HG02884 (cell line): ENCODE results near the gene TTF2.
"Not testable (repeated sequence)": the region's sequence is repeated elsewhere in the genome, so short reads cannot be mapped to it uniquely, and the experiment has no call there.

Experiments used
- ATAC-seq: cut with Tn5 transposase; IDR thresholded peaks from one replicate; pipeline ENCODE4 v1.9.1; 2021; ENCODE audit warnings: mild to moderate bottlenecking, moderate library complexity; ENCODE audit not compliant: unreplicated experiment

TTF2 gene

DNA sequence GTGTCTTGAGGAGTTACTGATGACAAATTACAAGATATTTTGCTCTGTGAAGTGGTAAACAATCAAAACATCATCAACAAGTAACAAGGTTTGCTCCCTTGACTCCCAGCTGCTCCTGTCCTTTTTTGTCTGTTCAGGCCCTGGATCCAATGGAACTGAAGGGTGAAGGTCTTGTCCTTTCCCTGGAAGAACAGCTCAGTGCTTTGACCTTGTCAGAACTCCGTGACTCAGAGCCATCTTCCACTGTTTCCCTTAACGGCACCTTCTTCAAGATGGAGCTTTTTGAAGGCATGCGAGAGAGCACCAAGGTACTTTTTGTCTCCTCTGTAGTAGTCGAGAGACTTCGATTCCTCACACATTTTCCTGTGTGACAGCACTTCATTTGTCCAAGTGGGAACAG, 32.5 kb downstream of the TTF2 start:
- no peak for ATAC-seq

DNA sequence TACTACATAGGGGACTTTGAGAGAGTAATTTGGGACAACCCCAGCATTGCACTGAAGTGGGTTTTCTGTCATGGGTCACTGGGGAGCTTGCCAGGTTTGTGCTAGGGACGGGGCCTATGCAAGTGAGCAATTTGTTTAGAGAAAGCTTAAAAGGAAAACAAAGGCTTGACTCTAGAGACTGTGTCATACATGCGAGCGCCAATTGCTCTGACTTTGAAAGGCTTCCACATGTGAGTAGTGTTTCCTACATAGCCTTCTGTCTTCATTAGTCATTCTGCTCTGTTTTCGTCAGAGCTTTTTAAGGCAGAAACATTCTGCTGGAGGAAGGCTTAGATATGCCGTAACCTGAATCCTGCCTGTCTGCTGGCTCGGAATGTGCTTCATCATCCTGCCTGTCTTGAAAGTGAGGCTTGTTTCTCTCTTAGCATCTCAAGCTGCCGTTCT, 33.0 kb downstream of the TTF2 start:
- ATAC-seq = no peak

DNA sequence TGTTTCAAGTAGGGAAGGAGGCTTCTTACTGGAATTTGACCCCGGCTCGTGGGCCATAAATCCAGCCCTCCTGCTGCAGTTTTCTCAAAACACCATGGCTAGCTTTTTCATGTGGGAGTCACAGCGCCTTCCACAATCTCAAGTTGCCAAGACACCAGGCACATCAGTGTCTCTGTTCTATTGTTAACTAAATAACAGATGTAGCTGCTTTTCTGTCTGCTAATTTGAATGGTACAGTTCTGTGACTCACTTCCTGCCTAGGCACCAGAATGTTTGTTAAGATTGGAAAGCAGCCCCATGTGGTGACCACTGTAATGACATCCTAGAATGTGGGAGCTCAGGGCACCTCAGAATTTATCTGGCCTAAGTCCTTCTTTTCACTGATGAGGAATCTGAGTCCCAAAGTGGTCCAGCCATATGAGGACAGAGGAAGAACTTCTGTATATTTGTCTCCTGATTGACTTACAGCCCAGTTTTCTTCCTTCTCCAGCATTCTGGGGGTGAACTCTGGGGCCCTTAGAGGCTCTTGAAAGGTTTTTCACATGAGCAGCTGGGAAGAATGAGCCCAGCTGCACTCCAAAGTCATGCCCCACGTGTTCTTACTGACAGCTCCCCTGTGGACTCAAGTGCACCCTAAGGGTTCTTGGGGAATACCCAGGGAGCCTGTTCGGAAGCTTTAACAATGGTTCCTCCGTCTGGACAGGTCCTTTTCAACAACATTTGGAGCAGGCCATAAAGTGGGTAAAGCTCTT, 33.9 kb downstream of the TTF2 start:
- peak; percentile 87 for ATAC-seq

DNA sequence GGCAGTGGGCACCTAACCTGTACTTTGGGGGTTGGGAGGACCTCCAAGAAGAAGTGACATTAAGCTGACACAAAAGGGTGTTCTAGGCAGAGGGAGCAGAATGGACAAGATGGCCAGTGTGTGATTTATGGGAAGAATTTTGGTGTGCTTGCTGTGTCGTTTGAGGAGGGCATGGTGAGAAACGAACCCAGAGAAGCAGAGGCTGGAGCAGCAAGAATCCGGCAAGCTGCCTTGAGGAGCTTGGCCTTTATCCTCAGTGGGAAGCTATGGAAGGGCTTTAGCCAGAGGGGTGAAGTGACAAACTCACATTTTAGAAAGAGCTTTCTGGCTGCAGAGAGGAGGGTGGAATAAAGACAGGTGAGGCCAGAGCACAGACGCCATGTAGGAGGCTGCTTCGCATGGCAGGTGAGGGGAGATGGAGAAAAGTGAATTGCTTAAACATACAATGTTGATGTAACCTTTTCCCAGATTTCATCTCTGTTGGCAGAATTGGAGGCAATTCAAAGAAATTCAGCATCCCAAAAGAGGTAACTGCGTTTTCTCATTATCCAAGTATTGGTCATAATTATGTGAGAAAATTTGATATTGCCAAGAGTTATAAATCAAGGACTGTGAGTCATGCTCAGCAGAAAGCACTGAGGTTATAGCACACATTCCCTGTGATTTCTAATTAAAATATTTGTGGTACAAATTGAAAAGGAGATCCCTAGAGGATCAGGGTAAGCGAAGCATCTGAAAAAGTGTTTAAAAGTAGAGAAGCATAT, 34.9 kb downstream of the TTF2 start:
- no peak for ATAC-seq

DNA sequence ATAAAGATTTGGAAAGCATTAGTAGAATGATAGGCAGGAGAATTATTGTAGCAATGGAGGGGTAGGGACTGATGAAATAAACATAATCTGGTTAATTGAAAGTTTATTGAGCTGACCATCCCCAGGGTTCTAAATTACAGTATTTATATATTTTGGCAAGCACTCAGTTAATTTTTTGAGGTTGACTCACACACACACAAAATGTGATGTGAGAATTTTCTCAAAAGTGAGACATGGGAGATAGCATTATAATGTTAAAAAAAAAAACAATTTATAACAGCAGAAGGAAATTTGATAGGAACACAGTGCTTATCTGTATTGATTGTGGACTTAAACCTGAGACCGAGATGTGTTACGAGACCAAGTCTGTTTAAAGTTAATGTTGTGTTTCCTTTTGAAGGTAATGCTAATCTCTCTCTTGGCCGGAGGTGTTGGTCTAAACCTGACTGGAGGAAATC, 36.9 kb downstream of the TTF2 start:
- ATAC-seq = no peak

DNA sequence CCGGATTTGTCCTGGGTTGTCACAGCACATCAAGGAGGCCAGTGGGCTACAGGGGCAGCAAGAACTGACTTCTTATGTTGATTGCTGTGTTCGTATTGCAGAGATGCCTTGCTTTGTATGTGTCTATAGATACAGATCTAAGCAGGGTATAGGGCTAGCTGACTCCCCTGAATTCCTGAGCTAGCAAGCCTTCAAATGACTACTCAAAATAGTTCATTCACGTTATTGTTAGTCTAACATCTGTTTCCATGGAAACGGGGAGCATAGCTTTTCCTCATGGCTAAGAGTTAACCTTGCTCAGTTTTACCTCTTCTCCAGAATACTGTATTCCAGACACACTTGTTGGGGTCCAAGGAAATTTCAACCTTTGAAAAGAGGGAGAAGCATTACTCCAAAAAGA, 37.3 kb downstream of the TTF2 start:
- no peak for ATAC-seq

DNA sequence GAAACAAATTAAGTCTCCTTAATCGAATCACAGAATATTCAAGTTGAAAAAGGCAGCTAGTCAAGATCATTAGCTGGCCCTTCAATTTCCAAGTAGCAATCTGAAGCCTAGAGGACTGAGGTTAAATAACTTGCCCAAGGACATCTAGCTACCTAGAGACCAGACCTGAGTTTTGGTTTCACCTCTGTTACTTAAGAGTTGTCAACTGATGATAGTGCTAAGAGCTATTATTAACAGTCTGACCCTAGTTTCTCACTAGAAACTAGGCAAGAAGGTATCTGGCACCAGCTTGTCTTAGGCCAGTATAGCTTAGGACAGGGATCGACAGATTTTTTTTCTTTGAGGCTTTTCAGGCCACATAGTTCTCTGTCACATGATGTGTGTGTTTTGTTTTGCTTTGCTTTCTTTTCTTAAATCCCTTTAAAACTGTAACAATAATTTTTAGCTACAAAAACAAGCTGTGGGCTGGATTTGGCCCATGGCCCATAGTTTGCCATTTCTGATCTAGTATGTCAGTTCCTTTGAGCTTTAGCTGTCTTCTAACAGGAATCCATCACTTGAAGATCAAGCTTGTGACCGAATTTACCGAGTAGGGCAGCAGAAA, 38.3 kb downstream of the TTF2 start:
- no peak for ATAC-seq

DNA sequence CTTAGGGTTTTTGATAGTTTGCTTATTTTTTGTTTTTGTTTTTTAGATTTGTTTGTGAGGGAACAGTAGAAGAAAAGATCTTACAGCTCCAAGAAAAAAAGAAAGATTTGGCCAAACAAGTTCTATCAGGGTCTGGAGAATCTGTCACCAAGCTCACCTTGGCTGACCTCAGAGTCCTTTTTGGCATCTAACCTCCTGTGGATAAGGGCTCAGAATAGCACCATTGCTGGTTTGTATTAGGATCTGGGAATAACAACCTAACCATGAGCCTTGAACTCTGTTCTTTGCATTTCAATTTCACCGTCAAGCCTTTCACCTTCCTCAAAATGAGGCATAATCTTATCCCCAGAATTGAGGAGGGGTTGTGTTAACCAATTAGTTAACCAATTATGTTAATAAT, 41.2 kb downstream of the TTF2 start:
- no peak for ATAC-seq

DNA sequence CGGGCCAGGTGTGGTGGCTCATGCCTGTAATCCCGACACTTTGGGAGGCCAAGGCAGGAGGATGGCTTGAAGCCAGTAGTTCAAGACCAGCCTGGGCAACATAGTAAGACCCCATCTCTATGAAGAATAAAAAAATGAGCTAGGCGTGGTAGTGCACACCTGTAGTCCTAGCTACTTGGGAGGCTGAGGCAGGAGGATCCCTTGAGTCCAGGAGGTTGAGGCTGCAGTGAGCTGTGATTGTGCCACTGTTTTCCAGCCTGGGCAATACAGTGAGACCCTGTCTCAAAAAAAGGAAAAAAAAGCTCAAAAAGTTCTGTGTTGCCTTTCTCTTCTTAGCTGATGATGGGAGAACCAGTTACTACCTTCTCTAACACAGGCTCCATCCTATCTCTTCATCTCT, 41.7 kb downstream of the TTF2 start:
- ATAC-seq = not testable (repeated sequence)

DNA sequence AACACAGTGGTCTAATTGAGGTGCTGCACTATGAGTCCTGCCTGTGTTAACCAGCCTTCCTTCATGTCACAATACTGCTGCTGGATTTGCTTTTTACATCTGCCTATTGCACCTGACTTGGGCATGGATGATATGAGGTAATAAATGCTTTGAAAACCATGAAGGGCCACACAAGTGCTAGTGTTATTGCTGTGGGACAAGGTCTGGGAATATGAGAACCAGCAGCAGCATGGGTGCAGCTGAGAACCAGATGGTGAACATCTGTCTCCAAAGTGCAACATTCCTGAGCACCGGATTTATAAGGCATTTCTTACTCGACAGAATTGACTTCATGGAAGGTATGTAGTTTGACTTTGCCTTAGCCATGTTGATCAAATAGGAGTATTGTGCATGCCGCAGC, 44.9 kb downstream of the TTF2 start:
- ATAC-seq = no peak

DNA sequence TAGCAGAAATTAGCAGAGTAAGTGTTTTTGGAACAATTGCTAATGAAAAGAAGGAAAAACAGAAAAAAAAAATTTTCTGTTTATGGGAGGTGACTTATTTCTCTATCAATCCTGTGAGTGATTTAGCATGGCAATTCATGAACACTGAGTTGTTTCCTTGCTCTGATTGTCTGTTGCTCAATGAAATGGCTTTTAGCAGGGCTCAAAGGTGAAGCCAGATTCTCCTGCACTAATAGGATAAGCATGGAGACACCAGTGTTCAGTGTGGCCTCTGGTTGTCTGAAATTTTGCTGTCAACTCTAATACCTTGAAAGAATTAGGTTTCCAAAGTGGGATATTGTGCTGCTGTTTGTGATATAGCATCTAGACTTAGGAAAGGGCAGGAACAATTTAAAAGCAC, 45.6 kb downstream of the TTF2 start:
- ATAC-seq = no peak

DNA sequence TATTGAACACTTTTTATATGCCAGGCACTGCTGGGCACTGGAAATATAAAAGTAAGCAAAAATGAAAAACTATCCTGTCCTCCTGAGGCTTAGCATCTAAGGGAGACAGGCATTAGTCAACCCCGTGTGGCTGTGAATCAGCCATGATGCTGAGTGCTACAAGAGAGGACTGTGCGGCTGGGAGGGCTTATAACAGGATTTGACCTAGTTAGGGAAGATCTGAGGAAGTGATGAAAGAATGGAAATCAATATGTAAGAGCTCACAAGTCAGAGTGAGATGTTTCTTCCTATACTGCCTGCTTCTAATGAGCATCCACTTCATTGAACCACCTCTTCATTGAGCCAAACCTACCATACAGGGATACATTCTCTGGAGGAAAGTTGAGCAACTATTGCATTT, 46.4 kb downstream of the TTF2 start:
- no peak for ATAC-seq

DNA sequence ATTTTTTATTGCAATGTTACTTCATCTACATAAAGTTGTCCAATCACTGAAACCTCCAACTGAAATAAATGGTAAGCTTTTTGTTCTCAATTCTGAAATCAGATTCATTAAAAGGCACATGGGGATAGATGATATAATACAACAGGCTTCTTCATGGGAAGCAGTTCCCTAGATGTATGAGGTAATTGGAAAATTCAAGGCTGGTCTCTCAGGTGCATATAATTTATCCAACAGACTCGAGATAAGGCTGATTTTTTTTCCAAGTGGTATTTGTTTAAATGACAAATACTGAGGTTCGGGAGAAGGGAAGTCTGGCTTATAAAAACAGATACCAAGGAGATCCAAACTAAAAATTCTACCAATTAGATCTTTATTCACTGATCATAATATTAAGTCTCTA, 47.2 kb downstream of the TTF2 start:
- no peak for ATAC-seq

DNA sequence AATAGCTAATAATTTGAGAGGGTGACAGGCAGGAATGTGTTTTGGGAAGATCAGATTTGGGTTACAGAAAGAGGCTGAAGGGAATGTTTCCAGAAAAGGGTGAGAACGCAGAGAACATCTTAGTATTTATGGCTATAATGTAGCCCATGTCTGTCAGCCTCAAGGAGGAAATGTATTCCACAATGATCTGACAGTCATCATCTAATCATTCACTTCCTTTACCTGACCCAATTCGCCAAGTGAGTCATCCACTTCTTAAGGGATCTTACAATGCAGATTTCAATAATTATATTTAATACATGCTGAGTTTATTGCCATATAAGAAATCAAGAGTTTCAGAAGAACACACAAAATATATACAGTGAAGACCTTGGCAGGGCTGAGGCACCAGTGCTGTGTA, 50.6 kb downstream of the TTF2 start:
- no peak for ATAC-seq

DNA sequence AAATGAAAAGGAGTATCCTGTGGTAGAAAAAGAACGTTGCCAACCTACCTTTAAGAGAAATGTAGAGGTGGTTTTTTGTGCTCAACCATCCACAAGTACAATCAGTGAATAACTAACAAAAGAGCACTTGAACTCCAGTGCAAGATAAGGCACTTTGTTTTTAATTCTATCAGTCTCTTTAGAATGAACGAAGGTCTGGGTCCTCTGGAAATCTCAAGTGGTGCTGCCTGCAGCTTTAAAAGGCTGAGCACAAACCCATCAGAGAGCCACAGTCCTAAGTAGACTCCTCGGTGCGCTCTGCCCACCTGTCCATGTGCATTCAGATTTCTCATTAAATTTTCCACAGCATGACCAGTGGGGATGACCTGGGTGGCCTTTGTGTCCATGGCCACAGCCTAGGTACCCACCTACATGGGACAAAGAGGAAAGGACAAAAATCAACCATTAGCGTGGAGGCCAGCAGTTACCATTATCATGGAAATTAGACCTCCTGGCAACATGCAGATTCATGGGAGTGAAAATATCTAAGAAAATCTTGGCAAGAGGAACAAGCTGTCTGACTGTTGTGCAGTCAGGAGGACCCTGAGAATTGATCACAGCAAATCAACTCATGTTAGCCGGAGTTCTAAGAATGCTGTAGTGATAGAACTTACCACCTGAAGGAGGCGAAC, 52.1 kb downstream of the TTF2 start:
- no peak for ATAC-seq

DNA sequence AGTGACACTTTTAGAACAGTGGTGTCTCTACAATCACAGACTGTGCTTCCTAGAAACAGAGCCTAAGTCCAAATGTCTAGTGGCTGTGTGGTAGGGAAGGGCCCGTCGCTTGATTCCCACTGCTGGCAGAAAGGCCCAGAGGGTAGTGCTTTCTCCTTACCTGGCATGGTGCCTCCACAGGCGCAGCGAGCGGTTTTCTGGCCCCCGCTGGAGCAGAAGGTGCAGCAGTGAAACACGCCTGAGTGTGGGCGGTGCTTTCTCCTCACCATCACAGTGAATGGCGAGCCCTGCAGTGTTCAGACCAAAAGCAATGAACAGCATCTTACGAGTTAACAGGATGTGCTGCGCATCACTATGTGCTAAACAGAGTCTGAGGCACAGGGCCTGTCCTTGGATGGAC, 53.1 kb downstream of the TTF2 start:
- no peak for ATAC-seq

DNA sequence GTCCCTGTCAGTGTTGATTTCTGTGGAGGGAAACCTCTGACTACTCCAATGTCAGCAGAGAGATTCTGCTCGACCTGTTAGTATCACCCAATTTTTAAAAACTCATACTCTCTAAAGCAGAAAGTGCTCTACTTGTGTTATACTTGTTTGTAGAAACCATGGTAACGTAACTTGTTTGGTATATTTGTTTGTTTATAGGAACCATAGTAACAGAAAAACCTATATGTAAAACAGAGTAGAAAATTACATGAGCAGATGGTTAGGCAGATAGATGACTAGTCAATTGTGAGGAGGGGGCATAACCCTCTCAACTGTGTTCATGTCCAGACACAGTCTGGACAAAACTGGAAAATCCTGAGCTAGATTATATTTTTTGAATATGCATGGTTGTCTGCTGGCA, 54.8 kb downstream of the TTF2 start:
- ATAC-seq = no peak

DNA sequence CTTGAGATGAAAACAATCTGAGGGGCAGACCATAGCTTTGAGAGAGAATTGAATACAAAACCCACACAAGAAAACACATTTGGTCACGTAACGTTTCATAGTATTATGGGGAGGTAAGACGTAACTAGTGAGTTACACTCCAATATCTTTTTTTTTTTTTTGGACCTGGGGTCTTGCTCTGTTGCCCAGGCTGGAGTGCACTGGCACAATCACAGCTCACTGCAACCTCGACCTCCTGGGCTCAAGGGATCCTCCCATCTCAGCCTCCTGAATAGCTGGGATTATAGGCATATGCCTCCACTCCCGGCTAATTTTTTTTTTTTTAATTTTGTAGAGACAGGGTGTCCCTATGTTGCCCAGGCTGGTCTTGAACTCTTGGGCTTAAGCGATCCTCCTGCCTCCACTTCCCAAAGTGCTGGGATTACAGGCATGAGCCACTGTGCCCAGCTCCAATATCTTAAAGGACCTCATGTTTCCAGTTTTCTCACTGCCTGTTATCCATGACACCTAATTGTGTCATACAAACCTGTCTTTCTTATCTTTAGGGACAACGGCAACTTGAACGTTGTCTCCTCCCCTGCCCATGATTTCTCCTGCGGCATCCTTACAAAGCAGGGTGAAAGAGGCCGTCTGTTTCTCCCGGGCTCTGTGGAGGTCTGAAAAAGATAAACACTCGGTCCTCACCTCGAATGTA, 56.1 kb downstream of the TTF2 start:
- ATAC-seq = no peak

DNA sequence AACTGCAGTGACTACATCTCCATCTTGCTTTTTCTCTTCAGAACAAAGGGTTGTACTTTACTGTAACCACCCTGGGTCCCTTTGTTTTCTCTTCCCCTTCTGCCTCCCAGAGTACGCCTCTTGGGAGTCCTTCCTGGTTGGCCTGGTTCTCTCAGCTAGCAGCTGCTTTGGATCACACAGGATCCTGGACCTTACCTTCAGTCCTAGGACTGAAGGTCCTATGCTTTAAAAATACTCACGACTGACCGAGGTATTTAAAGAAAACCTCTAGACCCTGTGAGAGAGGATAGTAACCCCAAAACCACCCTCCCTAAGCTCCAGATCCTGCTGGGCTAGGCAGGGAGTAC, 56.6 kb downstream of the TTF2 start:
- ATAC-seq = no peak

DNA sequence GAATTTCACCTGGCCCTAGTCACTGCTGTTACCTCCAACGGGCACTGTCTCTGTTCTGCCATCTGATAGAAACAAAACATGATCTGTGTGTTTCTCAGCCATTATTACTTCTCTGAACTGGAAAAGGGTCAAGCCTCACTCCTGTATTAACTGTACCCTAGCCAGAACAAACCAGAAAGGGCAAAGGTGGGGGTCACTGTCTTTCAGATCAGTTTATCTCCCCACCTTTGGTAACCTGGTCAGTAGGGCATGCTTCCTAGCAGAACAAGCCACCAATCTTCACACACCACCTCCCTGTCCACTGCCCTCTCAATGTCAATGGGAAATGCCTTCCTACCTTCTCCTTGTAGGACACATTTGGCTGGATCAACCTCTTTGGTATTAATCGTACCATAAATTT, 57.6 kb downstream of the TTF2 start:
- no peak for ATAC-seq

DNA sequence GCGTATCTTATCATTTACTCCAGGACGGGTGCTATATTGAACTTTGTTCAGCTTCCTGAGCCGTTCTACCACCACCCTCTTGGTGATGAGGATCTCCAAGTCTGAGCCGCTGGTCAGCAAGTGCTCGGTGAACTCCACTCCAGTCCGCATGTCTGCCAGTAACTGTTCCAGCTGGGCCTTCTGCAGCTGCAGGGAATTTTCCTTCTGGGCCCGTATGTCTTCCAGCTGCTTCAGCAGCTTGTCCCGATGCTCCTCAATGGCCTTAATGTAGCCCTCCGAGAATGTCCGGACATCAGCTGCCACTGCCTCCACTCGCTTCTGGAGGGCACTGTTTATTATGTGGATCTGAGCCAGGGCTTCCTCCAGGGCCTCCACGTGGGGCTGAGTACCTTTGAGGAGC, 58.0 kb downstream of the TTF2 start:
- no peak for ATAC-seq
